Cortex of kidney (tissue), 1 donor: Measurements from ENCODE around the gene LDAF1.
"Not testable (repeated sequence)": the region's sequence is repeated elsewhere in the genome, so short reads cannot be mapped to it uniquely, and the experiment has no call there.

Source experiments
- DNase-seq: peaks from one replicate; lab custom pipeline; 2025; lab: John Stamatoyannopoulos, UW

Gene LDAF1

GRCh38 chr16:21158208-21159110, at the start of gene LDAF1:
Gene LDAF1, plus strand, starts transcription at chr16:21158674. Its CDS starts 2,509 bp downstream, at chr16:21161183.
- DNase-seq = no peak

- DNase-seq = not testable (repeated sequence)
These were observed 42.9 kb upstream of the LDAF1 start for GRCh38 chr16:21115551-21115950.

GRCh38 chr16:21116148-21116693, 42.3 kb upstream of the LDAF1 start:
- no peak for DNase-seq

GRCh38 chr16:21117567-21117966, 40.9 kb upstream of the LDAF1 start:
- no peak for DNase-seq

- no peak for DNase-seq
These were observed 37.4 kb upstream of the LDAF1 start for GRCh38 chr16:21120976-21121520.

GRCh38 chr16:21125191-21125590, 33.3 kb upstream of the LDAF1 start:
- DNase-seq = no peak

GRCh38 chr16:21126518-21126917, 32.0 kb upstream of the LDAF1 start:
- no peak for DNase-seq

GRCh38 chr16:21128991-21129390, 29.5 kb upstream of the LDAF1 start:
- no peak for DNase-seq

- no peak for DNase-seq
These were observed 27.7 kb upstream of the LDAF1 start for GRCh38 chr16:21130811-21131210.

GRCh38 chr16:21134053-21134452, 24.4 kb upstream of the LDAF1 start:
- DNase-seq = no peak

GRCh38 chr16:21145738-21146137, 12.7 kb upstream of the LDAF1 start:
- DNase-seq = no peak

- DNase-seq = no peak
These were observed 8.0 kb upstream of the LDAF1 start, which contains the start of gene DNAH3 for GRCh38 chr16:21150375-21151001. Gene DNAH3, minus strand, starts transcription at chr16:21150846. Its CDS starts 527 bp downstream, at chr16:21150319.

- DNase-seq = not testable (repeated sequence)
These were observed 6.1 kb upstream of the LDAF1 start for GRCh38 chr16:21152160-21153030.

GRCh38 chr16:21153124-21153729, 5.2 kb upstream of the LDAF1 start:
- DNase-seq = not testable (repeated sequence)

- DNase-seq = not testable (repeated sequence)
These were observed 2.5 kb upstream of the LDAF1 start for GRCh38 chr16:21156011-21156410.

- DNase-seq = no peak
These were observed 1.6 kb upstream of the LDAF1 start for GRCh38 chr16:21156767-21157467.

GRCh38 chr16:21157632-21158031, 842 bp upstream of the LDAF1 start:
- DNase-seq = no peak

- DNase-seq = no peak
These were observed 942 bp downstream of the LDAF1 start for GRCh38 chr16:21159281-21159951.

GRCh38 chr16:21160276-21160675, 1.8 kb downstream of the LDAF1 start:
- no peak for DNase-seq

GRCh38 chr16:21161211-21161610, 2.7 kb downstream of the LDAF1 start:
- DNase-seq = no peak
